HCT116 (cell line): ENCODE data around the gene LAMA1. TPM values are rescaled to one million over a fixed set of nuclear protein-coding genes. Genes with fewer than 3 reads are reported as not detected.

ENCODE experiments used
- ATAC-seq: fragments of 200-7000 bp; cut with Tn5 transposase; 2 replicates; pipeline ENCODE4 v1.9.1; 2020; ENCODE audit warnings: mild to moderate bottlenecking, moderate library complexity
- BruUV-seq: library from RNA; stranded (reverse); fragments of 400-500 nt; replicated peaks from 2 replicates; lab custom pipeline; 2021; lab: Mats Ljungman, UMichigan
- CTCF ChIA-PET: fragments of 300-600 bp; sonication (Branson Sonifier 250); formaldehyde crosslinking; loops from one replicate; lab custom pipeline; 2021; ENCODE audit warnings: antibody characterized with exemption; lab: Charles Lee
- POLR2A ChIA-PET: fragments of 300-600, 350-600 bp; sonication (Branson Sonifier 250); formaldehyde crosslinking; loops from one replicate; lab custom pipeline; 2021; ENCODE audit warnings: antibody characterized with exemption; lab: Charles Lee
- RAD21 ChIA-PET, 2 experiments: fragments of 300-600 bp; sonication (Branson Sonifier 250); formaldehyde crosslinking; loops; one replicate each; lab custom pipeline; 2023; ENCODE audit warnings: low total read pairs in 2 of 2; ENCODE audit not compliant: uncharacterized antibody in 2 of 2, unreplicated experiment in 2 of 2, low non-redundant PET in 1 of 2; lab: Charles Lee
- DNase-seq: peaks from one replicate; pipeline ENCODE4 v3.0.0-alpha.2; 2010; ENCODE audit warnings: low read depth, low spot score
- H2AFZ ChIP-seq: fragments of 200-600 bp; shearing (Covaris generic), sonication (generic); 2 replicates; pipeline ENCODE4 v1.6.1; 2017; ENCODE audit warnings: low read depth, mixed run types, mixed read lengths, antibody characterized with exemption, low read length; ENCODE audit not compliant: poor library complexity, severe bottlenecking
- H3K27ac ChIP-seq: 2 replicates; pipeline ENCODE4 v1.5.1; 2012; ENCODE audit warnings: low read depth, low read length
- H3K27me3 ChIP-seq: fragments of 200-600 bp; sonication (generic); 2 replicates; pipeline ENCODE4 v1.6.1; 2016; ENCODE audit warnings: mixed run types, low read length, mixed read lengths; ENCODE audit not compliant: insufficient read depth
- H3K36me3 ChIP-seq, 2 experiments: fragments of 200-500 bp in 1 of 2; fragments of 200-600 bp in 1 of 2; sonication (Bioruptor generic) in 1 of 2; sonication (generic) in 1 of 2; 2 replicates each; pipeline versions ENCODE4 v1.5.1 to v1.6.1; 2014 to 2016; ENCODE audit warnings: low read length in 2 of 2, inconsistent platforms in 1 of 2, mixed read lengths in 1 of 2, mixed run types in 1 of 2; ENCODE audit not compliant: insufficient read depth in 2 of 2, control insufficient read depth in 1 of 2
- H3K4me1 ChIP-seq, 2 experiments: fragments of 200-600 bp in 1 of 2; sonication (generic) in 1 of 2; 2 replicates each; pipeline versions ENCODE4 v1.5.1 to v1.6.1; 2012 to 2017; ENCODE audit warnings: low read length in 2 of 2, inconsistent platforms in 1 of 2, mild to moderate bottlenecking in 1 of 2, mixed read lengths in 1 of 2, mixed run types in 1 of 2, moderate library complexity in 1 of 2; ENCODE audit not compliant: insufficient read depth in 2 of 2, control insufficient read depth in 1 of 2
- H3K4me2 ChIP-seq: fragments of 200-600 bp; sonication (generic); 2 replicates; pipeline ENCODE4 v1.6.1; 2017; ENCODE audit warnings: mixed run types, low read length, mixed read lengths
- H3K4me3 ChIP-seq, 2 experiments: fragments of 200-600 bp in 1 of 2; sonication (generic) in 1 of 2; replicated peaks in 1 of 2; 2 replicates each; pipeline ENCODE4 v1.5.1; 2011 to 2016; ENCODE audit warnings: low read length in 2 of 2, control low read depth in 1 of 2, low read depth in 1 of 2, mild to moderate bottlenecking in 1 of 2, mixed read lengths in 1 of 2, mixed run types in 1 of 2
- H3K79me2 ChIP-seq: fragments of 200-600 bp; sonication (generic); 2 replicates; pipeline ENCODE4 v1.6.1; 2017; ENCODE audit warnings: mild to moderate bottlenecking, mixed run types, low read length, moderate library complexity, mixed read lengths; ENCODE audit not compliant: insufficient read depth
- H3K9ac ChIP-seq: fragments of 200-600 bp; sonication (generic); 2 replicates; pipeline ENCODE4 v1.6.1; 2016; ENCODE audit warnings: low read length, mixed read lengths
- H3K9me2 ChIP-seq: fragments of 200-600 bp; sonication (generic), shearing (Covaris generic); 2 replicates; pipeline ENCODE4 v1.6.1; 2017; ENCODE audit warnings: mixed run types, mild to moderate bottlenecking, moderate library complexity; ENCODE audit not compliant: insufficient read depth
- H3K9me3 ChIP-seq, 2 experiments: fragments of 200-500 bp in 1 of 2; fragments of 200-600 bp in 1 of 2; sonication (Bioruptor generic) in 1 of 2; sonication (generic) in 1 of 2; 2 replicates each; pipeline ENCODE4 v1.6.1; 2014 to 2017; ENCODE audit warnings: low read length in 2 of 2, mixed read lengths in 2 of 2, inconsistent platforms in 1 of 2, low read depth in 1 of 2, mild to moderate bottlenecking in 1 of 2, mixed run types in 1 of 2, moderate library complexity in 1 of 2; ENCODE audit not compliant: control insufficient read depth in 1 of 2, insufficient read depth in 1 of 2
- H4K20me1 ChIP-seq: fragments of 200-600 bp; sonication (generic), shearing (Covaris generic); 2 replicates; pipeline ENCODE4 v1.6.1; 2017; ENCODE audit warnings: mixed run types, mild to moderate bottlenecking, moderate library complexity; ENCODE audit not compliant: insufficient read depth
- CBX3 ChIP-seq: IDR thresholded peaks from 2 replicates; pipeline ENCODE4 v1.6.1; 2012; ENCODE audit warnings: low read depth
- CEBPB ChIP-seq: IDR thresholded peaks from 2 replicates; pipeline ENCODE4 v1.6.1; 2012; ENCODE audit warnings: low read depth
- EGR1 ChIP-seq: IDR thresholded peaks from 2 replicates; pipeline ENCODE4 v1.6.1; 2012; ENCODE audit warnings: low read depth
- ELF1 ChIP-seq: IDR thresholded peaks from 2 replicates; pipeline ENCODE4 v1.6.1; 2012; ENCODE audit warnings: low read depth, borderline replicate concordance
- EZH2 ChIP-seq: fragments of 200-600 bp; sonication (generic); IDR thresholded peaks from 2 replicates; pipeline ENCODE4 v1.6.1; 2017; ENCODE audit warnings: antibody characterized with exemption, mixed run types
- EZH2phosphoT487 ChIP-seq: fragments of 200-600 bp; IDR thresholded peaks from 2 replicates; pipeline ENCODE4 v1.6.1; 2018; ENCODE audit warnings: antibody characterized with exemption, borderline replicate concordance
- FOSL1 ChIP-seq: IDR thresholded peaks from 2 replicates; pipeline ENCODE4 v1.6.1; 2012; ENCODE audit warnings: low read depth
- JUND ChIP-seq: IDR thresholded peaks from 2 replicates; pipeline ENCODE4 v1.6.1; 2012
- POLR2A ChIP-seq: IDR thresholded peaks from 2 replicates; pipeline ENCODE4 v1.7.0; 2011; ENCODE audit warnings: borderline replicate concordance; ENCODE audit not compliant: insufficient read depth, insufficient read length; ENCODE audit errors: extremely low read depth
- POLR2AphosphoS5 ChIP-seq: IDR thresholded peaks from 2 replicates; pipeline ENCODE4 v1.6.1; 2011; ENCODE audit warnings: mild to moderate bottlenecking, low read depth, low read length, moderate library complexity
- RAD21 ChIP-seq: IDR thresholded peaks from 2 replicates; pipeline ENCODE4 v1.6.1; 2012; ENCODE audit warnings: low read depth, mild to moderate bottlenecking
- SIN3A ChIP-seq: IDR thresholded peaks from 2 replicates; pipeline ENCODE4 v1.6.1; 2012; ENCODE audit warnings: low read depth
- SP1 ChIP-seq: IDR thresholded peaks from 2 replicates; pipeline ENCODE4 v1.6.1; 2012; ENCODE audit warnings: low read depth
- TCF7L2 ChIP-seq: IDR thresholded peaks from 2 replicates; pipeline ENCODE4 v1.7.0; 2011; ENCODE audit warnings: borderline replicate concordance, inconsistent platforms; ENCODE audit not compliant: insufficient read depth, insufficient read length; ENCODE audit errors: extremely low read depth
- YY1 ChIP-seq: IDR thresholded peaks from 2 replicates; pipeline ENCODE4 v1.6.1; 2011; ENCODE audit warnings: low read length, low read depth, moderate library complexity, mild to moderate bottlenecking; ENCODE audit not compliant: insufficient replicate concordance; ENCODE audit errors: extremely low read depth
- ZFX ChIP-seq: fragments of 450-650 bp; IDR thresholded peaks from 2 replicates; pipeline ENCODE4 v1.6.1; 2017
- ZNF274 ChIP-seq: fragments of 200-500 bp; sonication (Bioruptor generic); IDR thresholded peaks from 2 replicates; pipeline ENCODE4 v1.6.1; 2014; ENCODE audit warnings: mild to moderate bottlenecking, low read depth, low read length, inconsistent platforms
- intact Hi-C: fragments of 100-400 bp; cut with micrococcal nuclease; formaldehyde crosslinking; loops from 2 replicates; pipeline ENCODE4 v1.10.0; 2022
- total RNA-seq: library from RNA; stranded (reverse); gene quantifications from one replicate; pipeline ENCODE4 v1.2.1, GENCODE V29; 2021; ENCODE audit not compliant: unreplicated experiment
- TF ChIP-seq, protein P1 (sequence below): IDR thresholded peaks from 2 replicates; pipeline ENCODE4 v1.6.1; 2012
- TF ChIP-seq, protein P2 (sequence below): IDR thresholded peaks from 2 replicates; pipeline ENCODE4 v1.6.1; 2012; ENCODE audit warnings: low read depth
- TF ChIP-seq, protein P3 (sequence below): IDR thresholded peaks from 2 replicates; pipeline ENCODE4 v1.6.1; 2011; ENCODE audit warnings: mild to moderate bottlenecking, low read length, moderate library complexity; ENCODE audit not compliant: insufficient replicate concordance; ENCODE audit errors: extremely low read depth

Gene LAMA1
- total RNA-seq, 1 experiment from 2014 or later = 0.05 TPM

DNA sequence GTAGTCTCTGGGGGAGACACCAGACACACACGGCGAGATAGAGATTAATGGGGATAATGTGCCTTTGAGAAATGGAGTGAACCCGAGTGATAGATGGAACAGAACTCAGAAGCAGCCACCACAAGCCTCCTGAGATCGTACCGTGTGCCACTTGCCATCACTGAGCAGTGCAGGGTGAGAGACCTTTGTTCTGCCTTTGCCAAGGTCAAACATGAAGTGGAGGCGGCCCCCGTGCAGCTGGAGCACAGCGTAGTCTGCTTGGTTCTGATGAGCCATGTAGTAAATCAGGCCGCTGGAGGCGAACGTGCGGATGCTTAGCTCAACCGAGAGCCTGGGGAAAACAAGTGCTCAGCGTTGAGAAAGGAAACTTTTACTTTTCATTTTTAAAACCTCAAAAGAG lies 167.0 kb downstream of the LAMA1 start:
- no peaks in the 10 kb centered on the region for H3K9me2 ChIP-seq
- BruUV-seq = no TSS peak
- POLR2A ChIA-PET = no interaction called here
- intact Hi-C loops = no loop called here
- no peaks in the 10 kb centered on the region for H3K36me3 ChIP-seq
- H3K9ac ChIP-seq = no peak overlapping the region
- no peaks in the 10 kb centered on the region for H3K79me2 ChIP-seq
- no peak overlapping the region for H2AFZ ChIP-seq
- H3K4me3 ChIP-seq = no peak overlapping the region
- no peaks in the 10 kb centered on the region for H3K27me3 ChIP-seq
- RAD21 ChIA-PET = no interaction called here
- peaks cover 0 to 21% of the 10 kb centered on the region in 2 experiments; a peak in 2 of 4 replicates for H3K9me3 ChIP-seq
- no peak overlapping the region for H3K27ac ChIP-seq
- no peak for ATAC-seq
- H3K4me1 ChIP-seq = no peaks in the 10 kb centered on the region
- H4K20me1 ChIP-seq = no peaks in the 10 kb centered on the region
- CTCF ChIA-PET = no interaction called here
- H3K4me2 ChIP-seq = no peak overlapping the region
- no peak for TF ChIP-seq JUND
- no peak for TF ChIP-seq POLR2A
- no peak for TF ChIP-seq CBX3
- no peak for TF ChIP-seq FOSL1
- no peak for TF ChIP-seq EGR1
- TF ChIP-seq, protein P1, sequence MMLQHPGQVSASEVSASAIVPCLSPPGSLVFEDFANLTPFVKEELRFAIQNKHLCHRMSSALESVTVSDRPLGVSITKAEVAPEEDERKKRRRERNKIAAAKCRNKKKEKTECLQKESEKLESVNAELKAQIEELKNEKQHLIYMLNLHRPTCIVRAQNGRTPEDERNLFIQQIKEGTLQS = no peak
- TF ChIP-seq ZNF274 = no peak
- TF ChIP-seq POLR2AphosphoS5 = no peak
- TF ChIP-seq TCF7L2 = no peak
- TF ChIP-seq ZFX = no peak
- TF ChIP-seq YY1 = no peak
- TF ChIP-seq SIN3A = no peak
- TF ChIP-seq EZH2 = no peak
- no peak for TF ChIP-seq SP1
- TF ChIP-seq ELF1 = no peak
- TF ChIP-seq RAD21 = no peak
- TF ChIP-seq, protein P2, sequence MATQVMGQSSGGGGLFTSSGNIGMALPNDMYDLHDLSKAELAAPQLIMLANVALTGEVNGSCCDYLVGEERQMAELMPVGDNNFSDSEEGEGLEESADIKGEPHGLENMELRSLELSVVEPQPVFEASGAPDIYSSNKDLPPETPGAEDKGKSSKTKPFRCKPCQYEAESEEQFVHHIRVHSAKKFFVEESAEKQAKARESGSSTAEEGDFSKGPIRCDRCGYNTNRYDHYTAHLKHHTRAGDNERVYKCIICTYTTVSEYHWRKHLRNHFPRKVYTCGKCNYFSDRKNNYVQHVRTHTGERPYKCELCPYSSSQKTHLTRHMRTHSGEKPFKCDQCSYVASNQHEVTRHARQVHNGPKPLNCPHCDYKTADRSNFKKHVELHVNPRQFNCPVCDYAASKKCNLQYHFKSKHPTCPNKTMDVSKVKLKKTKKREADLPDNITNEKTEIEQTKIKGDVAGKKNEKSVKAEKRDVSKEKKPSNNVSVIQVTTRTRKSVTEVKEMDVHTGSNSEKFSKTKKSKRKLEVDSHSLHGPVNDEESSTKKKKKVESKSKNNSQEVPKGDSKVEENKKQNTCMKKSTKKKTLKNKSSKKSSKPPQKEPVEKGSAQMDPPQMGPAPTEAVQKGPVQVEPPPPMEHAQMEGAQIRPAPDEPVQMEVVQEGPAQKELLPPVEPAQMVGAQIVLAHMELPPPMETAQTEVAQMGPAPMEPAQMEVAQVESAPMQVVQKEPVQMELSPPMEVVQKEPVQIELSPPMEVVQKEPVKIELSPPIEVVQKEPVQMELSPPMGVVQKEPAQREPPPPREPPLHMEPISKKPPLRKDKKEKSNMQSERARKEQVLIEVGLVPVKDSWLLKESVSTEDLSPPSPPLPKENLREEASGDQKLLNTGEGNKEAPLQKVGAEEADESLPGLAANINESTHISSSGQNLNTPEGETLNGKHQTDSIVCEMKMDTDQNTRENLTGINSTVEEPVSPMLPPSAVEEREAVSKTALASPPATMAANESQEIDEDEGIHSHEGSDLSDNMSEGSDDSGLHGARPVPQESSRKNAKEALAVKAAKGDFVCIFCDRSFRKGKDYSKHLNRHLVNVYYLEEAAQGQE = no peak
- no peak for TF ChIP-seq CEBPB
- TF ChIP-seq, protein P3, sequence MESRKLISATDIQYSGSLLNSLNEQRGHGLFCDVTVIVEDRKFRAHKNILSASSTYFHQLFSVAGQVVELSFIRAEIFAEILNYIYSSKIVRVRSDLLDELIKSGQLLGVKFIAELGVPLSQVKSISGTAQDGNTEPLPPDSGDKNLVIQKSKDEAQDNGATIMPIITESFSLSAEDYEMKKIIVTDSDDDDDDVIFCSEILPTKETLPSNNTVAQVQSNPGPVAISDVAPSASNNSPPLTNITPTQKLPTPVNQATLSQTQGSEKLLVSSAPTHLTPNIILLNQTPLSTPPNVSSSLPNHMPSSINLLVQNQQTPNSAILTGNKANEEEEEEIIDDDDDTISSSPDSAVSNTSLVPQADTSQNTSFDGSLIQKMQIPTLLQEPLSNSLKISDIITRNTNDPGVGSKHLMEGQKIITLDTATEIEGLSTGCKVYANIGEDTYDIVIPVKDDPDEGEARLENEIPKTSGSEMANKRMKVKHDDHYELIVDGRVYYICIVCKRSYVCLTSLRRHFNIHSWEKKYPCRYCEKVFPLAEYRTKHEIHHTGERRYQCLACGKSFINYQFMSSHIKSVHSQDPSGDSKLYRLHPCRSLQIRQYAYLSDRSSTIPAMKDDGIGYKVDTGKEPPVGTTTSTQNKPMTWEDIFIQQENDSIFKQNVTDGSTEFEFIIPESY = no peak
- no peak for TF ChIP-seq EZH2phosphoT487
- TF ChIP-seq, all 23 proteins: peak for 0
- DNase-seq = no peak
